GM23248 (cell line): ENCODE data around the gene MBD1. TPM values are rescaled to one million over a fixed set of nuclear protein-coding genes. Genes with fewer than 3 reads are reported as not detected.
"Not testable (repeated sequence)": the region's sequence is repeated elsewhere in the genome, so short reads cannot be mapped to it uniquely, and the experiment has no call there.

Experiments
- DNase-seq: peaks from one replicate; pipeline ENCODE4 v3.0.0-alpha.2; 2015
- H2AFZ ChIP-seq: fragments of 200-600 bp; sonication (generic); 2 replicates; pipeline ENCODE4 v1.6.1; 2016; ENCODE audit warnings: antibody characterized with exemption
- H3F3A ChIP-seq: fragments of 200-600 bp; sonication (generic); 2 replicates; pipeline ENCODE4 v1.6.1; 2016; ENCODE audit warnings: mild to moderate bottlenecking, antibody characterized with exemption, mixed run types; ENCODE audit not compliant: insufficient read depth
- H3K27ac ChIP-seq: fragments of 200-600 bp; sonication (generic); 2 replicates; pipeline ENCODE4 v1.5.1; 2016; ENCODE audit warnings: mild to moderate bottlenecking
- H3K27me3 ChIP-seq: fragments of 200-600 bp; sonication (generic); replicated peaks from 2 replicates; pipeline ENCODE4 v1.6.1; 2016; ENCODE audit warnings: mild to moderate bottlenecking; ENCODE audit not compliant: insufficient read depth
- H3K36me3 ChIP-seq: fragments of 200-600 bp; sonication (generic); 2 replicates; pipeline ENCODE4 v1.6.1; 2016; ENCODE audit warnings: low read depth, mild to moderate bottlenecking
- H3K4me1 ChIP-seq: fragments of 200-600 bp; sonication (generic); 2 replicates; pipeline ENCODE4 v1.6.1; 2016; ENCODE audit warnings: mild to moderate bottlenecking; ENCODE audit not compliant: insufficient read depth
- H3K4me2 ChIP-seq: fragments of 200-600 bp; sonication (generic); one replicate; pipeline ENCODE4 v1.6.1; 2016; ENCODE audit warnings: mild to moderate bottlenecking; ENCODE audit not compliant: unreplicated experiment
- H3K4me3 ChIP-seq: fragments of 200-600 bp; sonication (generic); 2 replicates; pipeline ENCODE4 v1.5.1; 2016; ENCODE audit warnings: mild to moderate bottlenecking
- H3K79me2 ChIP-seq: fragments of 200-600 bp; sonication (generic); 2 replicates; pipeline ENCODE4 v1.6.1; 2016; ENCODE audit warnings: mild to moderate bottlenecking; ENCODE audit not compliant: insufficient read depth
- H3K9ac ChIP-seq: fragments of 200-600 bp; sonication (generic); 2 replicates; pipeline ENCODE4 v1.6.1; 2016; ENCODE audit warnings: mild to moderate bottlenecking
- H3K9me2 ChIP-seq: fragments of 200-600 bp; sonication (generic); 2 replicates; pipeline ENCODE4 v1.6.1; 2016; ENCODE audit warnings: mixed run types, mild to moderate bottlenecking, moderate library complexity; ENCODE audit not compliant: insufficient read depth
- H3K9me3 ChIP-seq: fragments of 200-600 bp; sonication (generic); one replicate; pipeline ENCODE4 v1.6.1; 2017; ENCODE audit warnings: low read depth
- H4K20me1 ChIP-seq: fragments of 200-600 bp; sonication (generic); 2 replicates; pipeline ENCODE4 v1.6.0; 2016; ENCODE audit not compliant: insufficient read depth
- EZH2 ChIP-seq: fragments of 200-600 bp; sonication (generic); IDR thresholded peaks from 2 replicates; pipeline ENCODE4 v1.6.1; 2018; ENCODE audit warnings: antibody characterized with exemption, mild to moderate bottlenecking; ENCODE audit not compliant: insufficient read depth, poor library complexity, severe bottlenecking
- EZH2phosphoT487 ChIP-seq: fragments of 200-600 bp; sonication (generic); IDR thresholded peaks from 2 replicates; pipeline ENCODE4 v1.6.1; 2018; ENCODE audit warnings: antibody characterized with exemption, moderate library complexity, mild to moderate bottlenecking, low read depth; ENCODE audit not compliant: insufficient read depth
- whole genome bisulfite sequencing, 2 experiments: methylation state at CpG; one replicate each; pipeline ENCODE4 v1.1.6; 2015 to 2017; ENCODE audit warnings: low lambda C conversion rate in 2 of 2, low coverage in 1 of 2; ENCODE audit errors: missing lambda C conversion rate in 2 of 2; 5-methylcytosine and 5-hydroxymethylcytosine counted together
- in situ Hi-C: fragments of 300-500 bp; cut with MboI; formaldehyde crosslinking; loops from 2 replicates; pipeline ENCODE4 v1.15.0; 2020
- polyA plus RNA-seq: library from polyadenylated mRNA; unstranded; fragments of >200 nt; fragmentation: Nextera tagmentation; extraction: Ambion mirVana; gene quantifications from 2 replicates; pipeline ENCODE4 v1.2.1, GENCODE V29; 2016
- total RNA-seq: library from RNA; depleted of rRNA; stranded (reverse); fragments of >200 nt; shearing (Covaris generic); gene quantifications from 2 replicates; pipeline ENCODE4 v1.2.3, GENCODE V29; 2014

MBD1 gene
- total and polyA plus RNA-seq, 2 experiments from 2014 or later: 36.2 to 68.0 TPM

DNA sequence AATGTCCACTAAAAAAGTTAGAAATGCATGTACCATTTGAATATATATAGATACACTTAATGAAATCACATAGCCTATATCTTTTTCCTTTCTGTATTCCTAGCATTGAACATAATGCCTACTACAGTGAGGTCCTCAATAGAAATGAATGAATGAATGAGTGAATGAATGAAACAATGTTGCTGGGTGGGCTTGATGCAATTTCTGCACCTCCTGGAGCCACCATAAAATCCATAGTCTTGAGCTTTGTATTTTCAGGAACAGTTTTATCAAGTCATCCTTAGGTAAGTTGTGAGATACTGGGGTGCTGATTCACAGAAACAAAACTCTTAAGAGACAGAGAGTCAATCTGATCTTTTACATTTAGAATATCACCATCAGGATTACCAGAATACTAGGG lies 18.3 kb downstream of the MBD1 start:
- Histone ChIP-seq H3K9ac (no peak overlapping the region), H3K27me3 (no peaks in the 10 kb centered on the region), H3K4me3 (no peak overlapping the region), H3K79me2 (no peaks in the 10 kb centered on the region), H3K4me1 (no peaks in the 10 kb centered on the region), H4K20me1 (no peaks in the 10 kb centered on the region), H3K36me3 (no peaks in the 10 kb centered on the region), H3K4me2 (no peak overlapping the region), H2AFZ (no peak overlapping the region), H3F3A (no peaks in the 10 kb centered on the region), H3K9me3 (no peaks in the 10 kb centered on the region), H3K9me2 (no peaks in the 10 kb centered on the region), H3K27ac (no peak overlapping the region)
- TF ChIP-seq EZH2phosphoT487 (no peak), EZH2 (no peak)
- in situ Hi-C loops: no loop called here
- DNase-seq: no peak

DNA sequence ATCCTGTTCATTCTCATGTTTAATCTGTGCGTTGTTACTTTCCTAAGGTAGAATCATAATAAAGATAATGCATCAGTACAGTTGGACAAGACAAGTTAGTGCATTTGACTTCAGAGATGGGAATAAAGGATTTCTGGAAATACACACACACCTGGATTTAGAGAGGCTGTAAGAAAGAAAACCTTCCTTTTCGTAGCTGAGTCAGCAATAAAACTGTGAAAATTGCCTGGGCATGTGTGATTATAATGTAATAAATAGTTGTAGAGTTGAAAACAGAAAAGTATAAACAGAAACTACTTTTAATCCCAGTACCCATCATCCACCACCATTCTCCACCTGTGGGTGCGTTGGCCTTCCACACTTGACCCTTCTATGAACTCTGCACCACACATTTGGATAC lies 30.4 kb downstream of the MBD1 start:
- Histone ChIP-seq H3K9ac (no peak overlapping the region), H3K4me1 (no peaks in the 10 kb centered on the region), H2AFZ (no peak overlapping the region), H3K4me2 (no peak overlapping the region), H3K27me3 (no peaks in the 10 kb centered on the region), H3K36me3 (no peaks in the 10 kb centered on the region), H3K9me2 (no peaks in the 10 kb centered on the region), H3F3A (no peaks in the 10 kb centered on the region), H3K9me3 (no peaks in the 10 kb centered on the region), H4K20me1 (no peaks in the 10 kb centered on the region), H3K27ac (no peak overlapping the region), H3K4me3 (no peak overlapping the region), H3K79me2 (no peaks in the 10 kb centered on the region)
- in situ Hi-C loops: no loop called here
- WGBS, 2 experiments: 43 to 48% methylated on average over 3 of the region's 3 CpGs
- no peak for DNase-seq
- TF ChIP-seq EZH2phosphoT487 (no peak), EZH2 (no peak)

DNA sequence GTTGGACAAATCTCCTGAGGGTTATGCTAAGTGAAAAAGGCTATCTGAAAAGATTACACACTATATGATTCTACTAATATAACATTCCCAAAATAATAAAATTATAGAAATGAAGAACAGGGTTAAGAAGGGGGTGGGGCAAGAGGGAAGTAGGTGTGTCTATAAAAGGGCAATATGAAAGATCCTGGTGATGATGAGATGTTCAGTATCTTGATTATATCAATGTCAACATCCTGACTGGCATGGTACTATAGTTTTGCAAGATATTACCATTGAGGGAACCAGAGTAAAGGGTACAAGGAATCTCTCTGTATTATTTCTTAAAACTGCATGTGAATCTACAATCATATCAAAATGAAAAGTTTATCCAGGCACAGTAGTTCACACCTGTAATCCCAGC lies 31.7 kb downstream of the MBD1 start:
- no peak overlapping the region for H2AFZ ChIP-seq
- no peak overlapping the region for H3K27ac ChIP-seq
- H4K20me1 ChIP-seq: no peaks in the 10 kb centered on the region
- H3F3A ChIP-seq: no peaks in the 10 kb centered on the region
- no peaks in the 10 kb centered on the region for H3K9me3 ChIP-seq
- no peaks in the 10 kb centered on the region for H3K36me3 ChIP-seq
- no peak overlapping the region for H3K9ac ChIP-seq
- TF ChIP-seq EZH2phosphoT487 (no peak), EZH2 (no peak)
- H3K79me2 ChIP-seq: no peaks in the 10 kb centered on the region
- no peak overlapping the region for H3K4me3 ChIP-seq
- in situ Hi-C loops: no loop called here
- H3K27me3 ChIP-seq: no peaks in the 10 kb centered on the region
- H3K4me1 ChIP-seq: no peaks in the 10 kb centered on the region
- no peaks in the 10 kb centered on the region for H3K9me2 ChIP-seq
- H3K4me2 ChIP-seq: no peak overlapping the region
- DNase-seq: no peak

DNA sequence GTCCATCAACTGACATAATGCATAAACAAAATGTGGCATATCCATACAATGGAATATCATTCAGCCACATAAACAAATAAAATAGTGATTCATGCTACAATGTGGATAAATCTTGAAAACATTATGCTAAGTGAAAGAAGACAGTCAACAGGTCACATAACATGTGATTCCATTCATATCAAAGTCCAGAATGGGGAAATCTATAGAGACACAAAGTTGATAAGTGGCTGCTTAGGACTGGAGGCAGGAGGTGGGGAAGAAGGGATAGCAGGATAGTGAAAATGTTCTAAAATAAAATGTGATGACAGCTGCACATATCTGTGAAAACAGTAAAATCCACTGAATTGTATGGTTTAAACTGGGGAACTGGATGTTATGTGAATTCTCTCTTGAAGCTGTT lies 33.8 kb downstream of the MBD1 start:
- Histone ChIP-seq H3K4me2 (no peak overlapping the region), H3F3A (no peaks in the 10 kb centered on the region), H2AFZ (no peak overlapping the region), H3K9ac (no peak overlapping the region), H3K79me2 (no peaks in the 10 kb centered on the region), H3K4me3 (no peak overlapping the region), H4K20me1 (no peaks in the 10 kb centered on the region), H3K9me2 (no peaks in the 10 kb centered on the region), H3K36me3 (no peaks in the 10 kb centered on the region), H3K4me1 (no peaks in the 10 kb centered on the region), H3K9me3 (no peaks in the 10 kb centered on the region), H3K27ac (no peak overlapping the region), H3K27me3 (no peaks in the 10 kb centered on the region)
- no peak for DNase-seq
- in situ Hi-C loops: no loop called here
- TF ChIP-seq EZH2 (no peak), EZH2phosphoT487 (no peak)

DNA sequence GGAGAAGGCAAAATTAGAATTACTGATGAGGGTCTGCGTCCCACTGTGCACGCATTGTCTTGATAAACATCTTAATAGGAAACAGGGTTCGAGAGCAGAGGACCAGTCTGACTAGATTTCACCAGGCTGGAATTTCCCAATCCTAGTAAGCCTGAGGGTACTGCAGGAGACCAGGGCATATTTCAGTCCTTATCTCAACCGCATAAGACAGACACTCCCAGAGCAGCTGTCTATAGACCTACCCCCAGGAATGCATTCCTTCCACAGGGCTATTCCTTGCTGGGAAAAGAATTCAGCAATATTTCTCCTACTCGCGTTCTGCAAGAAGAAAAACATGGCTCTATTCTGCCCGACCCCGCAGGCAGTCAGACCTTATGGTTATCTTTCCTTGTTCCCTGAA lies 39.6 kb downstream of the MBD1 start:
- H3K27ac ChIP-seq, in situ Hi-C loops, H3K9me3 ChIP-seq, H3K4me1 ChIP-seq, H3K4me3 ChIP-seq, H3K27me3 ChIP-seq, H3K4me2 ChIP-seq, H3K9ac ChIP-seq, H3F3A ChIP-seq, DNase-seq, H4K20me1 ChIP-seq, H3K36me3 ChIP-seq, H2AFZ ChIP-seq, H3K79me2 ChIP-seq, H3K9me2 ChIP-seq: not testable (repeated sequence)
- 50 to 52% methylated on average over 8 of the region's 8 CpGs for WGBS, 2 experiments
